T follicular helper cell (primary cell): ENCODE results near the gene CEP104.
"Not testable (repeated sequence)": the region's sequence is repeated elsewhere in the genome, so short reads cannot be mapped to it uniquely, and the experiment has no call there.

Experiments used
- DNase-seq: peaks from one replicate; pipeline ENCODE4 v3.0.0-alpha.2; 2020; ENCODE audit warnings: low read depth

CEP104 gene

DNA sequence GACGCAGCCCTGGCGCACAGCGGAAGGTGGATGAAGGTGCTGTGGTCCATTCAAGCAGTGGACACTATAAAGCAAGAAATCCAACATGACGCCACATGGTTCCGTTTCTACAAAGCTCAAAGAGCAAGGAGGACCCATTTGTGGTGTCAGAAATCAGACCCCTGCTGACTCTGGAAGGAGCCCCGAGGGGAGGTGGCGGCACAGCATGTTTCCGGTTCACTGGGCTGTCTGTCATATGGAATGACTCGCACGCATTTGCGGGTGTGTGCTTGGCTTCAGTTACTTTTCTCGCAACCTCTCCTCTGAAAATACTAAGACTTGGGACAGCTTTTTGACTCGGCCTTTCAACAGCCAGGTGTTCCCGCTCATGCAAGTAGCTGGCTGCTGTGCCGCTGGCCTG is 31.7 kb downstream of the CEP104 start:
- DNase-seq = no peak

- no peak for DNase-seq
Measured at GRCh38 chr1:3824650-3825049, 32.4 kb downstream of the CEP104 start.

- DNase-seq = no peak
Measured at GRCh38 chr1:3822421-3822820, 34.6 kb downstream of the CEP104 start.

- DNase-seq = no peak
Measured at GRCh38 chr1:3821908-3822307, 35.1 kb downstream of the CEP104 start.

DNA sequence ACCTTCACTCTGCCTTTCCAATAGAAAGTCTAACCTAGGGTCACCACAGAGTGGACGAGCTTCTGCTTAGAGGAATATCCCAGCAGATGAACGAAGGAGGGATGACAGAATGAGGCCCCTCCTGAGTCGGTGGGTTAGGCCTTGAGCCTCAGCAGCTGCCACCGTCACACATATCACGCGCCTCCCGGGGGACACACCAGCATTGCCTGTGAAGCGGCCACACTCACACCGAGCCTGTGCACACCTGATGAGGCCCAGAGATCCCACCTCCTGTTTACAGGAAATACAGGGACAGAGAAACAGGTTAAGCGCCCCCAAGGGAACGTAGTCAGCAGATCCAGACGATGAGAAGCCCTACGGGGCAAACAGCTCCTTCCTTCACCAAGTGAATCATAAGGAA is 35.6 kb downstream of the CEP104 start:
- DNase-seq = no peak

GRCh38 chr1:3821004-3821403 is 36.0 kb downstream of the CEP104 start:
- no peak for DNase-seq

- no peak for DNase-seq
Measured at GRCh38 chr1:3820316-3820715, 36.7 kb downstream of the CEP104 start.

GRCh38 chr1:3819771-3820200 is 37.2 kb downstream of the CEP104 start:
- DNase-seq = no peak

- no peak for DNase-seq
Measured at GRCh38 chr1:3817821-3818597, 39.0 kb downstream of the CEP104 start.

GRCh38 chr1:3817138-3817740 is 39.8 kb downstream of the CEP104 start:
- DNase-seq = no peak

GRCh38 chr1:3816331-3817137 is 40.5 kb downstream of the CEP104 start:
- DNase-seq = no peak

DNA sequence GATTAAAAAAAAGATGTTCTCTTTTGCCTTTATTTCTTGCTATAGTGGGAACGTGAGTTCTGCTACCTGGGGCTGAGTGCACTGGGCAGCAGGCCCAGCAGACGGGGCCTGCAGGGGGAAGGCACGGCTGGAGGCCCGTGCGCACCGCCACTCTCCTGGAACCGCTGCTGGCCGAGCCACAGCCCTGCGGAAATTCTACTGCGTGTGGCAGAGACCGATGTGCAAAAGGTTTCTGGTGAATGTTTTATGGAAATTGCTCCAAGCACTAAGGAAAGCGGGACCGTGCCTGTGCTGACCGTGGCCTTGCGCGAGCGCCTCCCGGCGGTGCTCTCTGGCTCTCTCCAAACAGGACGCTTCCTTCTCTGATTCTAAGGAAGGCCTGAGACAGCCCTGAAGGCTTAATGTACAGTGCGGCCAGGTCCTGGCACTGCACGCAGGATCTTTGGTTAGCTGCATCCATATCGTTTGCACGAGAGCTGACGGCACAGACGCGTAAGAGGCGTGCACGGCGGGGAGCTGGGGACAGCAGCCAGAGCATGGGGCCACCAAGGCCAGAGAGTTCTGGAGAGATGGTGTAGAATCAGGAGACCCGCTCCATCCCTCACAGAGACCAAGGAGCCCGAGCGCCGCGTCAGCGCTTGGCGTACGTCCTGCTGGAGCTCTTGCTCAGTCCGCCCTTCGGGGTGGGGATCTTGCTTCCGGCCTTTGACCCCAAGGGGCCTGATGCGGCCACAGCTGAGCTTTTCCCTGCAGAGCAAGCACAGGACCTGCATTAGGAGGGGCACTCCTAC is 42.0 kb downstream of the CEP104 start:
- DNase-seq = no peak

DNA sequence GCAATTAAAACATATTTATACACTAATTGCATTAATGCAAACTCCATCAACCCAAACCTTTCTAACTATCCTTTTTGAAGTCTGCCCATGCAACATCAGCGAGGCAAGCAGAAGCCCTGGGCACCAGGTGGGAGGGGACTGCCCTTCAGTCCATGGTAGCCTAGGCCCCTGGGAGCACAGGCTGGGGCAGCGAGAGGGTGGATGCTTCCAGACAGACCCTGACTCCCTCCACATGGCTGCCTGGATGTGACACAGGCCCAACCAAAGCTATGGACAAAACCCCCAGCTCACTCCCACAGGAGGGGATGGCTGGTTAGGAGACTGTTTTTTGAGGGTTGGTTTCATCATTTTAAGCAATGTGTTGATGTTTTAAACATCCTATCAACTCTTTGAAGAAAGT is 42.9 kb downstream of the CEP104 start:
- DNase-seq = no peak

GRCh38 chr1:3811595-3811911 is 45.5 kb downstream of the CEP104 start:
- no peak for DNase-seq

GRCh38 chr1:3810149-3810761 is 46.8 kb downstream of the CEP104 start:
- DNase-seq = not testable (repeated sequence)

DNA sequence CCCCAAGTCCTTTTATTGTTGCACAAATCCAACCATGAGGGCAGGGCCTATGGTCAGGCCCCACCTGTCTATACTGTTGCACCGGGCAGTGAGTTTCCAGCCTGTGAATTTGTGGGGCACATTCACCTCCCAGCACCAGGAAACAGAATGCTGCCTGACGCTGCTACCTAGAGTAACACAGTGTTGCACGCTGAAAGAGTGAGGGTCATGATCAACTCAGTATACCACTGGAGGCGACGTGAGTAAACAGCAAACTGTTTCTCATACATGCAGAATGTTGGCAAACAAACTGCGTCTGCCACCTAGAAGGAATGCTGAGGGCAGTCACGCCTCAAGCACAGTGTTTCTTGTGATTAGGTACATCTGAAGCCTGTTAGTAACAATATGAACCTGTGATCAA is 47.3 kb downstream of the CEP104 start:
- DNase-seq = no peak

DNA sequence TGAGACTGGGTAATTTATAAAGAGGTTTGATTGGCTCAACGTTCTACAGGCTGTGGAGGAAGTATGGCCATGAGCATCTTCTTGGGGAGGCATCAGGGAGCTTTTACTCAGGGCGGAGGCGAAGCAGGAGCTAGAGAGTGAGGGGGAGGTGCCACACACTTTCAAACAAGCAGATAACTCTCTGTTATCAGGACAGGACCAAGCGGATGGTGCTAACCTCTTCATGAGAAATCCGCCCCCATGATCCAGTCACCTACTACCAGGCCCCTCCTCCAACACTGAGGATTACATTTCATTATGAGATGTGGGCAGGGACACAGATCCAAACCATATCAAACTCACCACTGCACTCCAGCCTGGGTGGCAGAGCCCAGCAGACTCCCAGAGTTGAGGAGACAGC is 49.2 kb downstream of the CEP104 start:
- DNase-seq = no peak

DNA sequence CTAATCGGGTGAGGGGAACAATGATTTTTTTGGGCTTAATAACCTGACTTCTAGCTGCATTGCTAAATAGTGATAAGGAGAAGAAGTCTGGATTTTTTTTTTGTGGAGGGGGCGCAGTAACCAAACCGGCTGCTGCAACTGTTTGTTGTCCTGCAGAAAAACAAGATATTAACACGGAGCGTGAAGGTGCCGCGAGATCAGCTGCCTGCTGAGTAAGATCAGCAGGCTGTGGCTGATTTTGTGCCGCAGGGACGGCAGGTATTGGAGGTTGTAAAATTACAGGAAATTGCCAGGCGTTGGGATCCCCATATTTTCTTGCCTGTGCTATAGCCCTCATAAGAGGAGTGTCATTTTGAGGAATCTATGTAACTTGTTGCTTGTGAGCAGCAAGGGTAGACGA is 52.0 kb downstream of the CEP104 start:
- DNase-seq = no peak

GRCh38 chr1:3804627-3804944 is 52.4 kb downstream of the CEP104 start:
- not testable (repeated sequence) for DNase-seq

- no peak for DNase-seq
Measured at GRCh38 chr1:3803905-3804626, 52.9 kb downstream of the CEP104 start.

- not testable (repeated sequence) for DNase-seq
Measured at GRCh38 chr1:3800795-3801194, 56.2 kb downstream of the CEP104 start.
